Activated CD8-positive, alpha-beta memory T cell treated with anti-CD3 and anti-CD28 coated beads, Interleukin-2, amount 50 U/mL, for 24 hours (primary cell): ENCODE measurements around the gene GEMIN7.

Experiments used
- DNase-seq: peaks from one replicate; pipeline ENCODE4 v3.0.0-alpha.2; 2020; ENCODE audit errors: extremely low read depth

GEMIN7 gene

DNA sequence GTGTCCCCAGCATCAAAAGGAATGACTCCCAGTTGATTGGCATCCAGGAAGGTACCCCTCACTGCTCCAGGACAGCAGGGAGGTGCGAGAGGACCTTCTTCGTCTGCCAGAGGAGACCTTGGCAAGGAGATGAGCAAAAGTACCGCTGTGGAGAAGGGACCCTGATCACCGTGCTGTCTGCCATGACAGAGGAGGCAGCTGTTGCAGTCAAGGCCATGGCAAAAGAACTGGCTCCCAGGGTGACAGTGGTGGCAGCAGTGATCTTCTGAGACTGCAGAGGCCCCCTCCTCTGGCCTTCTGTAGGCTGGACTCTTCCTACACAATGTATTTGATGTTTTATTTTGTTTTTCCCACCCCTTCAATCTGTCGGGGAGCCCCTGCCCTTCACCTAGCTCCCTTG, 49.7 kb downstream of the GEMIN7 start:
- DNase-seq: no peak

DNA sequence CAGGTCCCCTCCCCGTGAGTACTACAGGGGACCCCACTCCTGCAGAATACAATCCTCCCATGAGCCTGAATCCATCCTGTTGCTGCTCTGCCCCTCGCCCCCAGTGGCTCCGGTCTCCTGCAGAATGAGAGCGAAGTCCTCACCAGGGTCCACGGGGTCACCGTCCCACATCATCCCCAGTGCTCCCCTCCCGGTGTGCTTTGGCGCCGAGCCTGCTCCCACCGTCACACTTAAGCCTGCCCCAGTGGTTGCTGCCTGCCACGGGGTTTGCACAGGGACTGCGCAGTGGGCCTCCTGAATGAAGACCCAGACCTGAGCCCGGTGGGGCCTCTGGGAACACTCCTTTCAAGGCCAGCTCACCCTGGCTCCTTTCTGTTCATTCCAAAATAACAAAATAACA, 51.2 kb downstream of the GEMIN7 start:
- no peak for DNase-seq

DNA sequence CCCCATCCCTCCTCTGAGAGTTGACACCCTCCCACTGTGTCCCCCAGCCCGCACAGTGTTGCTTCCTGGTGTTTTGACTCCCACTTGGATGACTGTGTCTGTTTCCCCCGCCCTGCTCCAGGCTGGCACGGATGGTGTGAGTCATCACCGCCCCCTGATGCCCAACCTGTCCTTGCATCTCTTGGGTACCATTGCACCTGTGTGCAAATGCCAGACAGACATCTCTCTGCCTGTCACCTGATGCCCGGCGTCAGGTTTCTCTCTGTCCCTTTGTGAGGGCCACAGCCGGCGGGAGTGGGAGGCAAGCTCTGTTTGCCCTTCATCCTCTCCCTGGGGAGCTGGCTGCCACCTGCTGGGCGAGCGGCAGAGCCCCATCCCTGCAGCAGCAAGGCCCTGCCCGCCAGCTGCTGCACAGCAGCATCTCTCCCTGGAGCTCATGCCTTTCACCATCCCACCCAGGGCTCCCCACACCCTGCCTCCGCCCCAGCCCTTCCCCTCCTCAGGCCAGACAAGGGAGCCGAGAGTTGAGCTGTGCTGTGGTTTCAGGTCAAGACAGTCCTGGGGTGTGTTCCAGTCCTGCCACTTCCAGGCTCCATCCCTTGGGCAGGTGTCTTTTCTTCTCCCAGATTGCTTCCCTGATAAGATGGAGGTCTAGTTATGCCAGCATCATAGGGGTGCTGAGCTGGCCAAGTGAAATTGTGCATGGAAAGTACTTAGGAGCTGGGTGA, 52.0 kb downstream of the GEMIN7 start:
- no peak for DNase-seq

DNA sequence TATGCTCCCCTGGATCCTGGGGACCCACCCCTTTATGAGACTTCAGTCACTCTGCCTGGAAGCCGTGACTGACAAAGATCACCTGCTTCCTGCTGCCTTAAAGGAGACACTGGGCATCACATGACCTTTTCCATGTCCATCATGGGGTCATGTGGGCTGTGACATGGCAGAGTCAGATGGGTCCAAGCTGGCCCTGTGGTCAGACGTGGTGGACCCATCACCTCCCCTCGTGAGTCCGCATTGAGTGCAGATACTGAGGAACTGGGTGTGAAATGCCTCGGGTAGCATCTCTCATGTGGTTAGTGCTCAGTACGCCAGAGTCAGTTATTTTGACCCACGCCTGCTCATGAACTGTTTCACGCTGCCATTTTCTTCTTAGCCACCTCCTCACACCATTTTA, 54.6 kb downstream of the GEMIN7 start:
- DNase-seq: no peak

DNA sequence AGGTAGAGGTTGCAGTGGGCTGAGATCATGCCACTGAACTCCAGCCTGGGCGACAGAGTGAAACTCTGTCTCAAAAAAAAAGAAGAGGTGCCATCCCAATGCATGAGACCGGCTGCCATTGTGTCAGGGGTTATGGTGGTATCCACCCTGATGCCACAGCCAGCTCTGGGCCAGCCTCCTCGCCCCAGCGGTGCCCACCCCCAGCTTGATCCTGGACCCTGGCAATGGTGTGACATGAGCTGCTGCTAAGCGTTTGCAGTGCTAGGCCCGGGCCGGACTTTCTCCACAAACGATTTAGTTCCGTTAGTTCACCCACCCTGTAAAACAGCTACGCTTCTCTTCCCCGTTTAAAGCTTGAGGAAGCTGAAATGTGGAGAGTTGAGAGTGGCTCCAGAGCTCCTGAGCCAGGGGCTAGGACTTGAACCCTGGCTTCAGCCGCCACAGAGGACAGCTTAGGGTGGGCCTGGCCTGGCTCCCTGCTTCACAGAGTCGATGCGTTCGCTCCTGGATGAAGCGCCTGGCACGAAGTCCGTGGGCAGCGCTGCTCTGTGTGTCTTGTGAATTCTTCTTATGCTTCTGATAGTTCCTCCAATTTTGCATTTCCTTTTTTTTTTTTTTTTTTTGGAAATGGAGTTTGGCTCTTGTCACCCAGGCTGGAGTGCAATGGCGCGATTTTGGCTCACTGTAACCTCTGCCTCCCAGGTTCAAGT, 56.3 kb downstream of the GEMIN7 start:
- DNase-seq: no peak

DNA sequence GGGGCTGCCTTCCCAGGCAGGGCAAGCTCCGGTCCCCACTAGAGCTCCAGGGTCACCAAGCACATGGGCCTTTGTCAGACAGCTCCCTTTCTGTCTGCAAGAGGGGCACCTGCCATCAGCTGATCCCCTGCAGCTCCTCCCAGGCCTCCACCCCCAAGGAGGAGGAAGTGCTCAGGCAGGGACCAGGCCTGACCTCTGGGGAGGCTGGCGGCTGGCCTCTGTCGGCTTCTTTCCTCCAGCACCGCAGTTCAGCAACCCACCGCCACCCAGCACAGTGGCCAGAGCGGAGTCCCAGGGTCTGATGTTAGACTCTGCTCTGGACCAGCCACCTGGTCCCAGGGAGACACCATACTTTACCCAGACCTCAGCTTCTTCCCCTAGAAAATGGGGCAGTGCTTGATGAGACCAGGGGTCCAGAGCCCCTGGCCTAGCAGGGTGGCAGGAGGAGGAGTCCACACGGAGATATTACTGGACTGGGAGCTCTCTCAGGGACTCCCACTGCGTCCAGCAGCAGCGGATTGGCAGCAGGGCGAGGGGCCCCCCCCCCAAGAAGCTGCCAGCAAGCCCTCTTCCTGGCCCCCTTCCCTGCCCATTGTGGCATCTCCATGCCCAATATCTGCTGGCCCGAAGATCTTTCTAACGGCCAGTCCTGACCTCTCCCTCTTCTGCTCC, 57.6 kb downstream of the GEMIN7 start:
- no peak for DNase-seq

DNA sequence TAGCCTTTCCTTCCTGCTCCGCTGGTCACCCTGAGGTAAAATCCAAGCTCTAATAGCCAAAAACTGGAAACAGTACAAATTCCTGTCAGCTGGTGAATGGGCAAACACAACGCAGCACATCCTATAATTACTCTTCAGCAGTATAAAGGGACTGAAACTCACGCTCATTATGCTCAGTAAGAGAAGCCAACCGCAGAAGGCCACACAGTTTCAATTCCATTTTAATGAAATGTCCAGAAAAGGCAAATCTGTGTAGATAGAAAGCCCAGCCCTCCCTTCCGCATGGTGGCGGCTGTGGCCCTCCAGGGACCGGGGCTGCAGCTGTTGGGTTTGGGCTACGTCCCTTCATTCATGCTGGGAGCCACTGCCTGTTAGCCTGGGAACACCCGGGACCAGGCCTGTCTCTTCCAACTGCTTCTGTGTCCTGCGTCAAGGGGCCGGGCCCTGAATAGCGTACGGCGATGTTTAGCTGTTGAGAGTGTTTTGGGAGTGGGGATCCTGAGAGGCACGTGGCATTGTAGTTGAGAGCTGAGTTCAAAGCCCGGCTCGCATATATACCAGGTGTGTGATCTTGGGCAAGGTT, 58.2 kb downstream of the GEMIN7 start:
- no peak for DNase-seq

DNA sequence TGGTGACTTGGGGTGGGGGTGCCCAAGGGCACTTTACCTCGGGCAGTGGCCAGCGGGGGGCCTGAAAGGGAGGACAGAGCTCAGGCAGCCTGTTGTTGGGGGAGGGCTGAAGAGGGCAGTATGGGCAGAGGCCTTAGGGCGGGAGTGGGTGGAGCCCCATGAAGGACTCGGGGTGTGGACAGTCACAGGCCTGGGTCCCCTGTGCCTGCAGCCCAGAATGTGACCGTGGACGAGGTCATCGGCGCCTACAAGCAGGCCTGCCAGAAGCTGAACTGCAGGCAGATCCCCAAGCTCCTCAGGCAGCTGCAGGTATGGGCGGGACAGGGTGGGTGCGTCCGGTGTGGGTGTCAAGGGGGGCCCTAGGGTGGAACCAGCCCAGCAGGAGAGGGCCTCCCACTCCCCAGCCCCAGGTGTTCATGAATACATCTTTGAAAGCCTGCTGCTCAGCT, 59.3 kb downstream of the GEMIN7 start:
- DNase-seq: no peak

DNA sequence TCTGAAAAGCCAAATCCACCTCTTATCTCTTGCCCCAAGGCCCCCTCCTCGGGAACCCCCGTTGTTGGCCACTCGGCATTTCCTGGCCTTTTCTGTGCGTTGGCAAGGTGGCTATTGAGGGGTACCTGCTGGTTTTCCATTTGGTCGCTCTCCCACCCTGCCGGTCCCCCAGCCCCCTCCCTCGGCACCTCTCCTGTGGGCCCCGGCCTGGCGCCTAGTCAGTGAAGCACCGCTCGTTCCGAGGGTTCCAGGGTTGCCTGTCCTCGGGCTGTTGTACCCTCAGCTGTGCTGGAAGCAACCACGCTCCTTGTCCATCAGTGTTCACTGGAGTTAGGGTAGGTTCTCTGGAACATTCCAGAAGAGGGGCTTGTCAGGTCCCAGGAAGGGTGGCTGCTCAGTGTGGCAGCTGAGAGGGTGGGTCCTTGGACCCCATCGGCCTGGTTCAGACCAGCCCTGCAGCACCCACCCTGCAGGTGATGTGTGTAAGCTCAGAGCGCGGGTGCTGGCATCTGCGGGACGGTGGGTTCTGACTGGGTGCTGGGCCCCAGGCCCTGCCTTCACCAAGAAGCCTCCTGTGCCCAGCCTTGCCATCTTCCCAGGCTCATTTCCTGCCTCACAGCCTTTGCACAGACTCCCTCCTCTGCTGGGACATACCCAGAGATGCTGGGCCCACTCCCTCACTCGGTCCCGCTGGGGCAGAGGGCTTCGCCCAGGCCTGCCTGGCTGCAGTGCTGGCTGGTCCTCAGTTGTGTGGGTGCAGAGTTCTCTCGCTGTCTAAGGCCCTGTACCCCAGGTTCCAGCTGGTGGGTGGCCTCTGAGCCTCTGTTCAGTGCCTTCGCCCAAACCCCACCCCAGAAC, 60.5 kb downstream of the GEMIN7 start:
- DNase-seq: no peak

DNA sequence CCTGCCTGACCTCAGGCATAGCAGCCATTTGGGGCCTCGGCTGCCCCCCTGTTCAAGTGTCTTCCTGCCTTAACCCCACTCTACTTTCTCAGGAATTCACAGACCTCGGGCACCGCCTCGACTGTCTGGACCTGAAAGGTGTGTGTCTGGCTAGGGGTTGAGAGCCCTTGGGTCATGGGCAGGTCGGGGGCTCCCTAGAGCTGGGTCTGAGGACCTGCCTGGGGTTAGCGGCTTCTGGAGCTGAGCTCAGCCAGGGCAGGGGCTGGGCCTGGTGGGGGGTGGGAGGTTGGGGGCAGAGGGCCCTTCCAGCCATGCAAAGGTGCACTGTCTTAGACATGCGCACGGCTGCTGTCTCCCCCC, 61.1 kb downstream of the GEMIN7 start:
- DNase-seq: no peak

DNA sequence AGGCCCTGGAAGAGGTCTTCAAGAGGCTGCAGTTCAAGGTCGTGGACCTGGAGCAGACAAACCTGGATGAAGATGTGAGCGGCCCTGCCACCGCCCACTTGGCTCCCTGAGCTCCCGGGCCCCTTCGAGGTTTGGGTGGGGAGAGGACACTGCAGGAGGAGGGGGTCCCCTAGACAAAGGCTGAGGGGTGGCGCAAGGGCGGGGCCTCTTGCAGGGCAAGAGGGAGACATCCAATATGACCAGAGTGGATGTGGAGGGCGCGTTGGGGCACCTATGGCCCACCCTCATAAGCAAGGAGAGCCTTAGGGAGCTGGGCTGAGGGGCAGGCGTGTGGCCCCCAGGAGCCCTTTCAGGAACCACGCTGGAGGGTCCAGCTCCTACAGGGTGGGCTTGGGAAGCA, 61.5 kb downstream of the GEMIN7 start:
- no peak for DNase-seq
